ENCODE measurements around the gene PSAP.

PSAP gene

DNA sequence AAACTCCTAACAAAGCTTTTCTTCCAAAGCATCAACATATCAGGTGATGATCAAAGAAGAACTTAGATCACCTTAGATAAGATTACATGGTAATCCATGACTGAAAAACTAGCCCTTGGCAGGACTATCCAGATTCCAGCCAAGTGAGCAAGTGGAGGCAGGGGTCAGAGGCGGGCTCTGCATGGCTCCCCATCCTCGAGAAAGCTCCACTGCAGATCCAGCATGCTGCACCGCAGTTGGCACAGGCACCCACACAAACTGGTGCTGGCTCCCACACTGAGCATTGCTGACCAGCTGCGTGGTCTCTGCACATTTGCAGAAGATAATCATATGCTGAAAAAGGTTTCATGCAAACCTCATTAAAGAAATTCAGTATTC, 10.1 kb downstream of the PSAP start:
- peak overlapping the region in 1 of 2 donors; percentile 53 for H3K27ac ChIP-seq
- no peak overlapping the region for H3K4me3 ChIP-seq

DNA sequence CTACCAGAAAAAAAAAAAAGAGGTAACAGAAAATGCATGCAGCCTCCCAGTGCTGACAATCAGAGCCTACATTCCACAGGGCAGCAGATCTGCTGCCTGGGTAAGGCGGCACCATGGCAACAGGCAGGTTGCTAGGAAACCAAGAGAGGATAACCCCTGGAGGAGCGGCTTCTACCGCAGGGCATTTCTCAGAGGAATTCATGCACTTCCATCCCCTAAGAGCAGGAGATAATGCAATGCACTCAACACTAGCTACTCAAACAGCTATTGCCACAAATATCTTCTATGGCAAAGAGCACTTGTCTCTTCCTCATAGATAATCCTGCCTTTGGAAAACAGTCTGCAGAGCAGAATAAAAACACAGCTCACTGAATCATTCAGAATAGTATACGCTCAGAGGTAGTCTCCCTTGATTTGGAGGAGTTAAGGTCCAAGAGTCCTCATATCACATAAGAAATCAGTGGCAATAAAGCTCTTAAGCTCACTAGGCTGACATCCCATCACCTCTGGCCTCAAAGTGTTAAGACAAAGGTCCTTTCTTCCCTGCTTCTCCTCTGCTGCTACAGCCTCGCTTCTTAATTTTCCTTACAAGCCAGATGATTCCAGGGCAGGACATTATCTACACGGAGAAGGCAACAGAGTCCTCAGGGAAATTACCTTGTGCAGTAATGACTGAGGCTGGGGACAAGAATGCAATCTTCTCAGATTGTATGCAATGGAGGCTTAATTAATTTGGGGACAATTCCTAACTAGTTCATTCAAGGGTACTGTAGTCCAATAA, 10.7 kb downstream of the PSAP start:
- Histone ChIP-seq H3K4me3 (no peak overlapping the region), H3K27ac (peak overlapping the region; percentile 27 to 53)
- TF ChIP-seq, protein P1, sequence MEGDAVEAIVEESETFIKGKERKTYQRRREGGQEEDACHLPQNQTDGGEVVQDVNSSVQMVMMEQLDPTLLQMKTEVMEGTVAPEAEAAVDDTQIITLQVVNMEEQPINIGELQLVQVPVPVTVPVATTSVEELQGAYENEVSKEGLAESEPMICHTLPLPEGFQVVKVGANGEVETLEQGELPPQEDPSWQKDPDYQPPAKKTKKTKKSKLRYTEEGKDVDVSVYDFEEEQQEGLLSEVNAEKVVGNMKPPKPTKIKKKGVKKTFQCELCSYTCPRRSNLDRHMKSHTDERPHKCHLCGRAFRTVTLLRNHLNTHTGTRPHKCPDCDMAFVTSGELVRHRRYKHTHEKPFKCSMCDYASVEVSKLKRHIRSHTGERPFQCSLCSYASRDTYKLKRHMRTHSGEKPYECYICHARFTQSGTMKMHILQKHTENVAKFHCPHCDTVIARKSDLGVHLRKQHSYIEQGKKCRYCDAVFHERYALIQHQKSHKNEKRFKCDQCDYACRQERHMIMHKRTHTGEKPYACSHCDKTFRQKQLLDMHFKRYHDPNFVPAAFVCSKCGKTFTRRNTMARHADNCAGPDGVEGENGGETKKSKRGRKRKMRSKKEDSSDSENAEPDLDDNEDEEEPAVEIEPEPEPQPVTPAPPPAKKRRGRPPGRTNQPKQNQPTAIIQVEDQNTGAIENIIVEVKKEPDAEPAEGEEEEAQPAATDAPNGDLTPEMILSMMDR (IDR thresholded peaks at IDR 0.05) = no peak
- no peak for DNase-seq (ENCODE audit: low spot score)

More for the DNA sequence above, 10.1 kb downstream of the PSAP start:
- TF ChIP-seq, protein P1 (IDR thresholded peaks at IDR 0.05) = no peak
- DNase-seq (ENCODE audit: low spot score) = no peak

DNA sequence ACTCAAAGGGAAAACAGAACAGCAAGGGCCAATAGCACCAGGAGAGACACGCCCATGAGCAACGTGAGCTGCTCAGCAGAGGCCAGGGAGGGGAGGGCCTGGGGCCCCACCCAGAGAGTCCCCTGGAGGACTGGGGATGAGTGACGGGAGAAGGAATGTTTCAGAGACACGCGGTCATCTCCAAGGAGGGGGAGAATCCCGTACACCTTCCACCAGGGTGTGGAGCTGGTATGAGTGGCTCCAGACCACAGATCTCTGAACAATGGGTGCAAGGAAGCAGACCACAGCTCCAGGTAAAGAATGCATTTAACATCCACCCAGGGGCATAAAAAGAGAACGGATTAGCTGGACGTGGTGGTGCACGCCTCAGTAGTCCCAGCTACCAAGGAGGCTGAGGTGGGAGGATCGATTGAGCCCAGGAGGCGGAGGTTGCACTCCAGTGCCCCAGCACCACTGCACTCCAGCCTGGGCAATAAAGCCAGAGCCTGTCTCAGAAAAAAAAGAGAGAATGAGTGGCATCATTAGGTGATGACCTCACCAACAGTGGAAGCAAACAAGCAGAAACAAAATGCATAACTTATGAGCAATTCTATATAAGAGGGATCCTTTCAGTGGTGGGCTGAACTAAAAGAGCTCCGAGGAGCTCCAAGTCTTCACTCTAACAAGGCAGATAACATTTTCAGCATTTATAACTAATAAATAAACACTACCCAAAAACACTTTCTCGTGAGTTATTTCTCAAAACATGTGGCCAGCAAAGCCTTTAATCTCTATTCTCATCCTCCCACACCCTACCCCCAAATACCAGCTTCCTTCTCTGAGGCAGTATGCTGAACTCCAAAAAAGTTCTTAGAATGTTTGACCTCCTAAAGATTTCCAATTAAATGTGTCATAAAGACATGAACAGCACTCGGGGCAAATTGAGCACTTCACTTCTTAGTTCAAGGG, 12.5 kb downstream of the PSAP start:
- TF ChIP-seq, protein P1 (IDR thresholded peaks at IDR 0.05) = no peak
- DNase-seq (ENCODE audit: low spot score) = no peak
- Histone ChIP-seq H3K27ac (peak overlapping the region in 1 of 2 donors; percentile 90), H3K4me3 (no peak overlapping the region)

DNA sequence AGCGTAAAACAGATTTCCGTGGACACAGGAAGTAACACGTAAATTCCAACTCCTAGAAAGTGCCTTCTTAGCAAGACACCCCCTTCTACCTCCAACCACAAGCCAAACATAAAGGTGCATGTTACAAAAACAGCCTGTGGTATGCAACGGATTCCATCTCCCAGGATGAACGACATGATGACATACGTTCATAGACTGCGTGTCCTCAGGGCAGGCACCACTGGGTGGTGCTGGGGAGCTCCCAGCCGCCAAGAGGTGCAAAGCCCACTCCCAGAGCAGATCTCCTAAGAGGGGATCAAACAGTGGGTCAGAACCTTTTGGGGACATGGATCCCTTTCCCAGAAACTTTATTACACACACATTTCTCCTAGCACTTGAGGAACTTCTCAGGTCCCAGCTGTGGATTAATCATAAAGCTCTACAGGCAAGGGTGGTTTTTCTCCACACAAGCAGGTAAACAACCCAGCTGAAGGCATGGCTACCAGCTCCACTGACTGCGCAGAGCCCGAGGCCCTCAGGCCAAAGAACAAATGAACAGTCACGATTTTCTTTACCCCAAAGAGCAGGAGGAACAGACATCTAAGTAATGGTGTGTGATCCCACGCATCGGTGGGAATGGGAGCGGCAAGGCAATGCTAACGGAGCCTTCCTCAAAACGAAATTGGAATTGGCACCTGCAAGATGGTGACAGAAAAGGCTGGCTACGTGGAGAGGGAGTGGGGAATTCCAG, 13.8 kb downstream of the PSAP start:
- DNase-seq (ENCODE audit: low spot score) = no peak
- TF ChIP-seq, protein P1 (IDR thresholded peaks at IDR 0.05) = no peak
- Histone ChIP-seq H3K27ac (peak overlapping the region; percentile 68 to 90), H3K4me3 (peak overlapping the region; percentile 11)

DNA sequence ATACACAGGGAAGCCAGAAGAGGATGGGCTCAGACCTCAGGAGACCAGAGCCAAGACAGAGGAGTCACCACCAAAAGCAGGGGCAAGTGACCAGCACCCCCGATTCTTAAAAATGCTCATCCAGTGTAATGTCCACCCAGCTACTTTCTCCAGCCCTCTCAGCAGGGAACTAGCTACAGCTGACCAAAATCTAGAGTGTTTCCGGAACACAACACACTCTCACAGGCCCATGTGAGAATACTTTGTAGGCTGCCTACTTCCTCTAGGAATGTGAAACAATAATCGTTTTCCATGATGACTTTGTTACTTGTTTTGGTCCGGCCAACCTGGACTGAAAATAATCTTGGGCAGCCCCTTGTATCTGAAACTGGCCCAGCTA, 14.5 kb downstream of the PSAP start:
- peak overlapping the region; percentile 68 to 90 for H3K27ac ChIP-seq
- TF ChIP-seq, protein P1 (IDR thresholded peaks at IDR 0.05) = no peak
- H3K4me3 ChIP-seq = peak overlapping the region; percentile 11
- no peak for DNase-seq (ENCODE audit: low spot score)

DNA sequence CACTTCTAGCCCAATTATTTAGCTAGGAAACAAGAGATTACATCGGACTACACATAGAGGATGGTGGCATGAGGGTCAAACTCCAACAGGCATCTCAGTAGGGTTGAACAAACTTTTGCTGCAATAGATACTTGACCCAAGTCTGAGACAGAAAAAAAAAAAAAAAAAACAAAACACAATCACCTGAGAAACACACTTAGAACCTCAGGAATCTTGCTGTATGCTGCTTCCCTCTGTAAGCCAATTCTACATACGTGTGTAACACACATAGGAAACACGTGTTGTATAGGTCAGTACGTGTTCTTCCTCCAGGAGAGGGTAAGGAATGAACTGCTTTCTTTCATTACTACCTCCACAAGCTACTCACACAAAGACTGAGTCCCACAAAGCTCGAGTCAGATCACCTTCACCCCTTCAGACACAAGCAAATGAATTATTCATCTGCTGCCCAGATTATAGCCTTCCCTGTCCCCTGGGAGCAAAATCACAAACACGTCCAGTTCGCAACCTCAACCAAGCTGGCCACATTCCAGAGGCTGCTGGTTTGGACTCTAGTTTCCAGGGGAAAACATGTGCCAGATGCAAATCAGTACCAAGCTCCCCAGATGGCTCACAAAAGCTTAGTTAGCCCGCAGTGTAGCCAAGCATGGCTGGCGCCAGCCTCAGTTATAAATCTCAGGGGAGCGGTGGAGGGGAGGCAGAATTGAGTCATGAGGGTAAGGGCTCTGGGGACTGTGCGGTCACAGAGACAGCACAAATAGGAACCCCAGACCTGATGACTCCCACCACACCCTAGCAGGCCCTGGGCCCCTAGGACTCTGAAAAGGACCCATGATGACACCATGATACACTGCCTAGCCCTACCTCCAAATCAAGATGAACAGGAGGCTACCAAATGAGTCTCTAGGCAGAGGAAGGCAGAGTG, 15.1 kb downstream of the PSAP start:
- H3K27ac ChIP-seq = peak overlapping the region; percentile 68 to 90
- peak overlapping the region; percentile 11 for H3K4me3 ChIP-seq
- peak; percentile 92 for DNase-seq (ENCODE audit: low spot score)
- TF ChIP-seq, protein P1 (IDR thresholded peaks at IDR 0.05) = no peak

Measured in coronary artery (tissue), 2 donors.